Transverse colon (tissue), 3 donors: ENCODE results near the gene ADCY5.

Experiments used
- EP300 ChIP-seq: sonication (generic); formaldehyde crosslinking; IDR thresholded peaks from one replicate; pipeline ENCODE4 v1.6.1; 2017; ENCODE audit warnings: antibody characterized with exemption, low read depth
- TF ChIP-seq, protein P1 (sequence below), 5 experiments: fragments of 200-600 bp in 3 of 5; fragments of 450-650 bp in 2 of 5; sonication (generic) in 3 of 5; IDR thresholded peaks; 1 replicate in 2 of 5; 2 replicates in 3 of 5; pipeline ENCODE4 v1.5.1; 2016 to 2017; ENCODE audit warnings: antibody characterized with exemption in 5 of 5, inconsistent platforms in 3 of 5, mild to moderate bottlenecking in 2 of 5, moderate library complexity in 1 of 5

DNA sequence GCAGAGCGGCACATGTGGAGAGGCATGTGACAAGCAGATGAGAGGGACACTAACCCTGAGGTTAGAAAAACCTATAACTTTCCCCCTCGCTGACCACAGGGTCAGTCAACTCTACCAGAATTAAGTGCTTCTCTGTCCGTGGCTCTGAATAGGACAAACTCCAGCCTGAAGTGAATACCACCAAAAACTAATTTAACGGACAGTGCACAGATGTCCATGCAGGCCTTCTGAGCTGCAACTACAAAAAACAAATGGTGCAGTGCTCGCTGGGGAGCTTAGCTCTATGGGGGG lies 59.3 kb downstream of the ADCY5 start:
- TF ChIP-seq, protein P1, sequence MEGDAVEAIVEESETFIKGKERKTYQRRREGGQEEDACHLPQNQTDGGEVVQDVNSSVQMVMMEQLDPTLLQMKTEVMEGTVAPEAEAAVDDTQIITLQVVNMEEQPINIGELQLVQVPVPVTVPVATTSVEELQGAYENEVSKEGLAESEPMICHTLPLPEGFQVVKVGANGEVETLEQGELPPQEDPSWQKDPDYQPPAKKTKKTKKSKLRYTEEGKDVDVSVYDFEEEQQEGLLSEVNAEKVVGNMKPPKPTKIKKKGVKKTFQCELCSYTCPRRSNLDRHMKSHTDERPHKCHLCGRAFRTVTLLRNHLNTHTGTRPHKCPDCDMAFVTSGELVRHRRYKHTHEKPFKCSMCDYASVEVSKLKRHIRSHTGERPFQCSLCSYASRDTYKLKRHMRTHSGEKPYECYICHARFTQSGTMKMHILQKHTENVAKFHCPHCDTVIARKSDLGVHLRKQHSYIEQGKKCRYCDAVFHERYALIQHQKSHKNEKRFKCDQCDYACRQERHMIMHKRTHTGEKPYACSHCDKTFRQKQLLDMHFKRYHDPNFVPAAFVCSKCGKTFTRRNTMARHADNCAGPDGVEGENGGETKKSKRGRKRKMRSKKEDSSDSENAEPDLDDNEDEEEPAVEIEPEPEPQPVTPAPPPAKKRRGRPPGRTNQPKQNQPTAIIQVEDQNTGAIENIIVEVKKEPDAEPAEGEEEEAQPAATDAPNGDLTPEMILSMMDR (IDR thresholded peaks at IDR 0.05) = no peak
- no peak for TF ChIP-seq EP300
